ENCODE data around the gene GOSR2. TPM values are rescaled to one million over a fixed set of nuclear protein-coding genes. Genes with fewer than 3 reads are reported as not detected.

GOSR2 gene
- total and polyA plus RNA-seq, 2 of the 13 experiments (the other 11 are each of a cell fraction or from before 2014, with no cell fraction given) = 61.5 to 63.9 TPM

DNA sequence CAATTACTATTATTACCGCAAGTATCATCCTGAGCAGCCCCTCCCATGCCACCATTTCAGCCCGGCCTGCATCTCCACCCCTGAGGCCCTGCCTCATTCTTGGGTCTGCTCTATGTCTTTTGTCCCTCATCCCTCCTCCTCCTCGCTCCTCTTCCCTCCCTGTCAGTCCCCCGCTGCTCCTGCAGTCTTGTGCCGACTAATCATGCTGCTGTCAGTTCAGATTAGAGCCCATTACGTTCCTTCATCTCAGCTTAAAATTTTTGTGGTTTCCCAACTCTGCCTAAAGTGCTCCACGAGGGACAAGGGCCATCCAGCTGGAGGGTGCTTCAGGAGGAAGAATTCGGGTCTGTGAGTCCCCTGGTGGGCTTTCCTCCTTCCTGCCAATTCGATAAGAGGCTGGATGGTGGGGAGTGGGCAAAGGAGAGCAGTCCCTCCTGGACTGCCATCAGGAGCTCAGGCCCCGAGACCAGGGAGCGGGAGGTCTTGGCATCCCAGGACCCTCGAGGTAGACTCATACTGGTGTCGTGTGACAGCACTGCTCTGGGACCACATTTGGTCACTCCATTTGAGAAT is 32.9 kb upstream of the GOSR2 start:
- ATAC-seq (no peak), DNase-seq (ENCODE audit: low spot score) (no peak), FAIRE-seq (no peak)
- H3K4me3 ChIP-seq (replicated peaks in 1 of 3; ENCODE audit: insufficient read depth in 1 of 3, low read depth in 2 of 3, low read length in 3 of 3) = 0 out of 6 replicates have a peak overlapping the region, but pooled peaks of 1 of the 3 experiments have one; percentile 2
- H3K9me3 ChIP-seq (ENCODE audit: low read length) = no peaks in the 10 kb centered on the region
- H3K79me2 ChIP-seq (ENCODE audit: insufficient read depth, low read length) = no peaks in the 10 kb centered on the region
- 30% methylated on average over 13 of the region's 13 CpGs for WGBS (ENCODE audit: low lambda C conversion rate)
- H3K4me2 ChIP-seq (ENCODE audit: low read depth, low read length) = peak overlapping the region; percentile 19
- H3K27me3 ChIP-seq (ENCODE audit: control insufficient read depth in 1 of 2, insufficient read depth in 2 of 2, low read length in 2 of 2) = peaks cover 1 to 41% of the 10 kb centered on the region in 2 experiments
- peaks cover 49% of the 10 kb centered on the region for H3K4me1 ChIP-seq (ENCODE audit: insufficient read depth, low read length)
- intact Hi-C loops (cut with micrococcal nuclease; ENCODE audit: unreplicated experiment) (no loop called here), in situ Hi-C loops (cut with HindIII; ENCODE audit: extremely low pct_ligation_motif_present, low pct_unique_long_range_greater_than_20kb) (no loop called here)
- no peak overlapping the region for H2AFZ ChIP-seq (ENCODE audit: low read length)
- ChIA-PET CTCF (ENCODE audit: low intra/inter-chr PET ratio, low total read pairs) (no interaction called here), POLR2A (no interaction called here)
- no peaks in the 10 kb centered on the region for H3K36me3 ChIP-seq (replicated peaks in 1 of 2; ENCODE audit: control insufficient read depth in 1 of 2, insufficient read depth in 2 of 2, low read length in 2 of 2)
- BruUV-seq (replicated peaks) = no TSS peak
- H3K27ac ChIP-seq (ENCODE audit: extremely low read length, insufficient read depth, low read length) = no peak overlapping the region
- TF ChIP-seq NR1H2 (CRISPR knock-in tag; IDR thresholded peaks at IDR 0.05; ENCODE audit: borderline replicate concordance, low read depth) (0 out of 2 replicates have a peak, but pooled peaks have one; percentile 30), TBP (CRISPR knock-in tag; IDR thresholded peaks at IDR 0.05) (no peak), CHD2 (IDR thresholded peaks at IDR 0.05; ENCODE audit: low read depth, low read length) (no peak), ZNF263 (CRISPR knock-in tag; IDR thresholded peaks at IDR 0.05) (peak; percentile 85), SRSF4 (IDR thresholded peaks at IDR 0.05; ENCODE audit: low read depth, low read length, poor library complexity, severe bottlenecking) (no peak), ZSCAN9 (CRISPR knock-in tag; IDR thresholded peaks at IDR 0.05; ENCODE audit: borderline replicate concordance) (no peak)
- TF ChIP-seq, protein P1, sequence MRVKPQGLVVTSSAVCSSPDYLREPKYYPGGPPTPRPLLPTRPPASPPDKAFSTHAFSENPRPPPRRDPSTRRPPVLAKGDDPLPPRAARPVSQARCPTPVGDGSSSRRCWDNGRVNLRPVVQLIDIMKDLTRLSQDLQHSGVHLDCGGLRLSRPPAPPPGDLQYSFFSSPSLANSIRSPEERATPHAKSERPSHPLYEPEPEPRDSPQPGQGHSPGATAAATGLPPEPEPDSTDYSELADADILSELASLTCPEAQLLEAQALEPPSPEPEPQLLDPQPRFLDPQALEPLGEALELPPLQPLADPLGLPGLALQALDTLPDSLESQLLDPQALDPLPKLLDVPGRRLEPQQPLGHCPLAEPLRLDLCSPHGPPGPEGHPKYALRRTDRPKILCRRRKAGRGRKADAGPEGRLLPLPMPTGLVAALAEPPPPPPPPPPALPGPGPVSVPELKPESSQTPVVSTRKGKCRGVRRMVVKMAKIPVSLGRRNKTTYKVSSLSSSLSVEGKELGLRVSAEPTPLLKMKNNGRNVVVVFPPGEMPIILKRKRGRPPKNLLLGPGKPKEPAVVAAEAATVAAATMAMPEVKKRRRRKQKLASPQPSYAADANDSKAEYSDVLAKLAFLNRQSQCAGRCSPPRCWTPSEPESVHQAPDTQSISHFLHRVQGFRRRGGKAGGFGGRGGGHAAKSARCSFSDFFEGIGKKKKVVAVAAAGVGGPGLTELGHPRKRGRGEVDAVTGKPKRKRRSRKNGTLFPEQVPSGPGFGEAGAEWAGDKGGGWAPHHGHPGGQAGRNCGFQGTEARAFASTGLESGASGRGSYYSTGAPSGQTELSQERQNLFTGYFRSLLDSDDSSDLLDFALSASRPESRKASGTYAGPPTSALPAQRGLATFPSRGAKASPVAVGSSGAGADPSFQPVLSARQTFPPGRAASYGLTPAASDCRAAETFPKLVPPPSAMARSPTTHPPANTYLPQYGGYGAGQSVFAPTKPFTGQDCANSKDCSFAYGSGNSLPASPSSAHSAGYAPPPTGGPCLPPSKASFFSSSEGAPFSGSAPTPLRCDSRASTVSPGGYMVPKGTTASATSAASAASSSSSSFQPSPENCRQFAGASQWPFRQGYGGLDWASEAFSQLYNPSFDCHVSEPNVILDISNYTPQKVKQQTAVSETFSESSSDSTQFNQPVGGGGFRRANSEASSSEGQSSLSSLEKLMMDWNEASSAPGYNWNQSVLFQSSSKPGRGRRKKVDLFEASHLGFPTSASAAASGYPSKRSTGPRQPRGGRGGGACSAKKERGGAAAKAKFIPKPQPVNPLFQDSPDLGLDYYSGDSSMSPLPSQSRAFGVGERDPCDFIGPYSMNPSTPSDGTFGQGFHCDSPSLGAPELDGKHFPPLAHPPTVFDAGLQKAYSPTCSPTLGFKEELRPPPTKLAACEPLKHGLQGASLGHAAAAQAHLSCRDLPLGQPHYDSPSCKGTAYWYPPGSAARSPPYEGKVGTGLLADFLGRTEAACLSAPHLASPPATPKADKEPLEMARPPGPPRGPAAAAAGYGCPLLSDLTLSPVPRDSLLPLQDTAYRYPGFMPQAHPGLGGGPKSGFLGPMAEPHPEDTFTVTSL (CRISPR knock-in tag; IDR thresholded peaks at IDR 0.05; ENCODE audit: borderline replicate concordance) = peak; percentile 30; the same call in 1 of the 2 replicates
- TF ChIP-seq, protein P2, sequence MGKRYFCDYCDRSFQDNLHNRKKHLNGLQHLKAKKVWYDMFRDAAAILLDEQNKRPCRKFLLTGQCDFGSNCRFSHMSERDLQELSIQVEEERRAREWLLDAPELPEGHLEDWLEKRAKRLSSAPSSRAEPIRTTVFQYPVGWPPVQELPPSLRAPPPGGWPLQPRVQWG (CRISPR knock-in tag; IDR thresholded peaks at IDR 0.05; ENCODE audit: borderline replicate concordance, low read depth) = no peak
- H4K20me1 ChIP-seq (ENCODE audit: insufficient read depth, low read length) = no peaks in the 10 kb centered on the region
- no peak overlapping the region for H3K9ac ChIP-seq (ENCODE audit: insufficient read depth, low read depth, low read length)

Data from HepG2 (cell line).